Right ventricle myocardium inferior (tissue), 1 donor: Measurements from ENCODE around the gene VGLL4. TPM values are rescaled to one million over a fixed set of nuclear protein-coding genes. Genes with fewer than 3 reads are reported as not detected.
A peak's percentile ranks its signal among the peaks of the same experiment; 100 is the strongest.

Experiments used
- ATAC-seq: fragments of 200-7000 bp; cut with Tn5 transposase; one replicate; pipeline ENCODE4 v1.9.1; 2020; ENCODE audit warnings: mild to moderate bottlenecking, moderate library complexity
- DNase-seq: peaks from one replicate; pipeline ENCODE4 v3.0.0; 2021; ENCODE audit errors: missing footprints
- intact Hi-C: fragments of 100-400 bp; cut with DNase I; formaldehyde crosslinking; loops from one replicate; pipeline ENCODE4 v1.11.0; 2022
- total RNA-seq: library from RNA; stranded (reverse); fragmentation: NEBNext Ultra II Directional; extraction: Animal tissue kit (Norgen Biotek cat#: 25700); gene quantifications from one replicate; pipeline ENCODE4 v1.2.1, GENCODE V29; 2021
- donor health status: DM: no; HTN: yes; CAD: no; lungs with severe emphysema.

The VGLL4 gene
- total RNA-seq, 1 donor from 2014 or later = 26.8 TPM

DNA sequence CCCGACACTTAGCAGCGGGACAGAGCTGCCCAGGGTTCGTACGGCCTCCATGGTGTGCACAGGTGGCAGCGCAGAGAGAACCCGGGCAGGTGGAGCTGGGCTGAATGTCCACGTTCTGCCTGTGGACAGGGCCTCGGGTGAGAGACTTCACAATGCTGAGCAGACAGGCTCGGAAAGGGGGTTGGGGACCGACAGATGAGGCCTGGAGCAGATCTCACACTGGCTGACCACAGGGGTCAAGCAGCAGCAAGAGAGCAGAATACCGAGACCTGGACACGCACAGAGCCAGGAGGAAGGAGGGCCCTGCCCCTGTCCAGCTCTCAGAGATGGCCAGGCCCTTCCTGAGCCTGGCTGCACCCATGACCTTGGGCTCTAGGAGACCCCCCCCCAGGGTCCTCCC lies 83.0 kb downstream of the VGLL4 start:
- no peak for ATAC-seq
- intact Hi-C loops = loop anchor here (10.0 kb wide), 1 partner anchor 176 kb away; no protein-coding TSS in a partner anchor
- DNase-seq = no peak

DNA sequence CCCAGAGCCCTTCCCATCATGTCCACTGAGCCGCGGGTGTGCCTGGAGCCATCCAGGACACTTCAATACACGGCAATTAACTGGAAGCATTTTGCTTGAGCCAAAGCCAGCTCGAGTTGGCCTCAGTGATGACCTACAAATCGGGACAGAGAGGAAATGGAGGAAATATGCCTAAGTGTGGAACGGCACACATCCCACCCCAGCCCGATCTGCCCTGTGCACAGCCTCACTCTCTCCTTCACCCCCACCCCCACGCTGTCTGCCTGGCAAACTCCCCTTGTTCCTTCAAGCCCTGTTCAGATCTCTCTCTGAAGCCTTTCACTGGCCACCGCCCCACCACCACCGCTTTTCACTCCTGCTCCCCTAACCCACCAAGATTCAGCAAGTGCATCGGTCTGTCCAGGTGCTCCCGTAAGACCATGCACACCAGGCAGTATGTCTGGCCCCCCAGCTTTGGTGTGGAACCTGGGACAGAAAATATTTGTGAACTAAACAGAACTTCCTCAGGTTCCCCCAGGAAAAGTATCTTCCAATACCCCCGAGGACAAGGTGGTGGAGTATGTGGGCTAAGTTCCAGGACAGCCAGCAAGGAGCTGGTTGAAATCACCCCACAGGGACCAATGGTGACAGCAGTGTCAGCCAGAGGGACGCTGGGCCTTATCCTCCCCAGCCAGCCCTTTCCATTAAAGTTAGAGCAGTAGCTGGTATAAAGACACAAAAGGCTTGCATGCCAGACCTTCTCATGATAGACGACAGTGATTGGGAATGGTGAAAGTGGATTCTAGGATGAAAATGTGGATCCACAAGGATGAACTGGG lies 83.7 kb downstream of the VGLL4 start:
- ATAC-seq (peak; percentile 51), DNase-seq (no peak)
- intact Hi-C loops = loop anchor here (10.0 kb wide), 1 partner anchor 175 kb away; no protein-coding TSS in a partner anchor

DNA sequence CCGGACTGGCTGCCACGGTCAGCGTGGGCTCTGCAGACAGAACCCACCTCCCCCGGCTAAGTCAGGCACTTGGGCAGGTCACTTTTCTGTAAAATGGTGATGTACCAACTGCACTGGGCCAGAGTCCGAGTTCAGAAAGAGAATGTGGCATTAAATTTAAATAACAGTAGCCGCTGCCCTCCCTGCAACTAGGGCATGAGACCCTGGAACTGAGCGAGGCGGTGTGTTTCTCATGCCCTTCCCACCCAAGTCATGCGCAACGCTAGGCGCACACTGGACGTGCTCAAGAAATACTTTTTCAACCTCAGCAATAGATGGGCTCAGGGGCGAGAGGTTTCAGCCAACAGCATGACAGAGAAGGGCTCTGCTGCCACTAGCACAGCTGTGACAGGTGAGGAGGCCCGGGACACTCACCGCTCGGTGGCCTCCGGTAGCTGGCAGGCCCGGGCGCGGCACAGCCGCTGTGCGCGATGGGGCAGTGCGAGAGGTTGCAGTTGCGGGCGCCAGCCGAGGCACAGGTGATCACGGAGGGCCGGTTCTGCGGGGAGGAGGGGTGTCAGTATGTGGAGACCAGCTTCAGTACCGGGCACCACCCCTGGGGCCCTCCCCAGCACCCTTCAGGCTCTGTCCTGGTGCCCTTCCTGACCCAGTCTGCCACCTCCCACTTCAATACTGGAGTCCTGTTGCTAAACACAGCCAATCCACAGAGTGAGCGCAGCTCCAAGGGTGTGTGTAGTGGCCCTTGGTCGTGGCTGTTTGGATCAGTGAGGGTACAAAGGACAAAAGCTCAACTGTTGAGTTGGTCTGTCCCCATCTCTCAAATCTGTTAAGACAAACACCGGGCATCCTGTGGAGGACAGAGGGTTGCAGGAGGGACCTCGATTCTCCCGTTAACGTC lies 84.5 kb downstream of the VGLL4 start:
- intact Hi-C loops = no loop called here
- DNase-seq (no peak), ATAC-seq (peak; percentile 11)

DNA sequence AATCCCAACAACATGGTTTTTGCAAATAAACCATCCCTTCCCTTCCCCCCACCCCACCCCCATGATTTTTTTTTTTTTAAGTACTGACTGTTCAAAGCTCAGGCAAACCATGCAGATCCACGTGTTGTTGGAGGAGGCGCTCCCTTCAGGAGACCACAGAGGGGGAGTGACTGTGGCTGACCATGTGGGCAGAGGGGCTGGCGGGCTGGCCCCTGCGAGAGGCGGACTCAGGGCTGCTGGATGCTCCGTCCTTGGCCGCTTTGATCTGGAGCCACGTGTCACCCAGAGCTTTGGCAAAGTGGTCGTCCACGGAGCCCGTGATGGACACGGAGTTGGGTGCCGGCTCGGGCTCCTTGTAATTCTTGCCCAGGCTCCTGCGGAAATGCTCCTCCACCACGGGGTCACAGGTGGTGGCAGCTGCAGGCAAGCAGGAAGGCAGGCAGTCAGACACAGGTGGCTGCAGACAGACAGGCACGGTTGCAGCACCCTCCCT lies 85.3 kb downstream of the VGLL4 start:
- DNase-seq = no peak
- no peak for ATAC-seq
- intact Hi-C loops = no loop called here

DNA sequence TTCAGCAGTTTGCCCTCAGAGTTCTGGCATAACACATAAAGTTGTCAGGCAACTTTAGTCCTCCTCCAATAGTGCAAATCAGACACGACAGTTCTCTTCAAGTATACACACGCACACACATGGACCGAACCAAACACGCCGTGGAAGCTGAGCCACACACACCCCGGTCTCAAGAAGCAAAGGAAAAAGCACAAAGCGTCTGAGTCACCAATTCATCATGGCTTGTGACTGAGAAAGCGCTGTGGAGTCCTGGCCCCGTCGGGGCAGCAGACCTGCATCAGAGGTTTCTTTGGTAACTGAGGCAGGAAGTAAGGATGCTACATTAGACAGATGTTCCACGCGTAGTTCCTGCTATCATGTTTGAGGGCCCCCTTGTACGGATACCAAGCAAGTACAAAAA lies 85.7 kb downstream of the VGLL4 start:
- no peak for DNase-seq
- intact Hi-C loops = no loop called here
- no peak for ATAC-seq

DNA sequence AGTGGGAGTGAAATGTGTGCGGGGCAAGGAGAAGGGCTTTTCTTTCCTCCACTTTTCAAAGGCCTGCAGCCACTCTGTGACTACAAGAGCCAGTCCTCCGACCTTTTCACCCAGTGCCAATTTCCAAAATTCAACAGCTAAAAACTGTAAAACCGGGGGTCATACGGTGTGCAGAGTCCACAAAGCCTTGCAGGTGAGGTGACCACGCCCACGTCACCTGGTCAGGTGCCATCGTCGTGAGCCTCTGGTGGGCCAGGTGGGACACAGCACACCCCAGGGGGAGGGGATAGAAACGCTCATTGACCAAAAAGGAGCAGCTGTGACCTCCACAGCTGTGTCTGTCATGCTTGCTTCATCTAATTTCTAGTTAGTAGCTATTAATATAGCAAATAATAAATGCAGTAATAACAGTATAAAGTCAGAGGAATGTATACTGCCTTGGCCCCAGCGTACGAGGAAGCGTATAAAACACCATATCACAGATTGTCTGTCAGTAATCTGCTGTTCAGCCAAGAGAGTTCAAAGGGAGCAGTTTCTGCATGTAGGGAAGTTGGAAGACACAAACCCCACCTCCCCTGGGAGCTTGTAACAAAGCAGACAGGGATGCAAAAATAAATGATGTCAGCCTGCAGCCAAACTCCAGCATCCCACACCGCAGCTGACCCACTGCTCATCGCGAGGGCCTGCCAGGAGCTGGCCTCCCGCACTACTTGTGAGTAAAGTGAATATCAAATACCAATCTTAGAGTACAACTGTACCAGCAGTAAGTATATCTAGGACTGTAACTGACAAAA lies 86.7 kb downstream of the VGLL4 start:
- DNase-seq = no peak
- peak; percentile 8 for ATAC-seq
- intact Hi-C loops = no loop called here

DNA sequence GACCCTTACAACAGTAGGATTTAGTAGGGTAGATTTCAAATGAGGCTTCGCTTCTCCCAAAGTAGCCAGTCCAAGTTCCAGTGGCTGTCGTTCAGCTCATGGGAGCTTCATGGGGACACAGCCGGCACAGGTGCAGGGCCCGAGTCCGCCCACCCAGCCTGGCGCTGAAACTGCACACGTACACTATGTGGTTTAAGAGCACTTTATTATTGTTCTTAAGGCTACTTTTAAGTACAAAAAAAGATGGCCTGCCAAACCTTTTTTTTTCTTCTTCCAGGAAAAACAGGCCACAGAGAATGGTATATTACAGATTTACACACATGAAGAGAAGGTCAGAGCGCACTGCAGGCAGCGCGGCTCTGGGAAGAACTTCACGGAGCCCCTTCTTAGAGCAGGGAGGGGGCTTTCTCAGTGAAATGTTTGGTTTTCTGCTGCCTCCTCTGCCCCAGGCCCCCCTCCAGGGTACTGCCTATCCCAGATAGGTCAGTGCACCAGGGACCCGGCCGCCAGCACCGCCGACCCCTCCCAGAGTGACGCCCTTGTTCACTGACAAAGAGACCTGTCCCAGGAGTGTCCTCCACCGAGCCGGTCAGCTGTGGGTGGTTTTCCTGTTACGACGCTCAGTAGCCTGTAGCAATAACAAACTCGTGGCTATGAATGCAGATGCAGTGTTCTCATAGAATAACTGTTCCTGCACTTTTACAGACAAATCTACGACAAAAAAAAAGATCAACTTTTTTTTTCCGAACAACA lies 87.7 kb downstream of the VGLL4 start:
- DNase-seq (no peak), ATAC-seq (no peak)
- intact Hi-C loops = no loop called here

DNA sequence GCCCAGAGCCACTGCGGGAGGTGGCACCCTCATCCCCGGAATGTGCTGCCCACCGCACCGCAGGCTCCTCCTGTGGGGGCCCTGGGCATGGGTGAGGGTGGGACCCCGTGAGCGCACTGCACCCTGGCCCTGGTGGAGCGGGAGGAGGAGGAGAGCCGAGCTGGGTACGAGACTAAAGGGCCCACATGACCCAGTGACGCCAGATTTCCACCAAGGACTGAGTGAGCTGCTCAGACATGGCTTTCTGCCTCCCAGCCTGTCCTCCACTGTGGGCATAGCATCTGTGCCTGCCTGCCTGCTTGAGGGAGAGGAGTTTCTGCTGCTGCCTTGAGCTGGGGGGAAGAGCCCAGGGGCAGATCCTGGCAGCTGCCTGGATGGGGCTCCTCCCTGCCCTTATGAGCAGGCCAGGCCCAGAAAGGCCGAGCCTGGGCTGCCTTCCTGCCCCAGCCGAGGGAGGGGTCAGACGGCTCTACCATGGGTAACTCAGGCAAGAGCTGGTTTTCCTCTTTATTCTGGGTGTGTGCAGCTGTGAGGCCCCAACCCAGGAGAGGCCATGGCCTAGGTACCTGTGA lies 88.4 kb downstream of the VGLL4 start:
- ATAC-seq (no peak), DNase-seq (no peak)
- intact Hi-C loops = no loop called here

DNA sequence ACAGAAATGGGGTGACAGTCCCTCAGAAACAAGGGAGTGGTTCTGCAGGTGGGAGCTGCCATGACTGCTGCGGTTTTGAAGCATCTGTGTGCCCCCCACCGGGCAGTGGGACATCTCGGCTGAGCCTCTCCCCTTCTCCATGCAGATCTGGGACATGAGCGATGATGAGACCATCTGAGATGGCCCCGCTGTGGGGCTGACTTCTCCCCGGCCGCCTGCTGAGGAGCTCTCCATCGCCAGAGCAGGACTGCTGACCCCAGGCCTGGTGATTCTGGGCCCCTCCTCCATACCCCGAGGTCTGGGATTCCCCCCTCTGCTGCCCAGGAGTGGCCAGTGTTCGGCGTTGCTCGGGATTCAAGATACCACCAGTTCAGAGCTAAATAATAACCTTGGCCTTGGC lies 89.0 kb downstream of the VGLL4 start:
- no peak for ATAC-seq
- no peak for DNase-seq
- intact Hi-C loops = no loop called here

DNA sequence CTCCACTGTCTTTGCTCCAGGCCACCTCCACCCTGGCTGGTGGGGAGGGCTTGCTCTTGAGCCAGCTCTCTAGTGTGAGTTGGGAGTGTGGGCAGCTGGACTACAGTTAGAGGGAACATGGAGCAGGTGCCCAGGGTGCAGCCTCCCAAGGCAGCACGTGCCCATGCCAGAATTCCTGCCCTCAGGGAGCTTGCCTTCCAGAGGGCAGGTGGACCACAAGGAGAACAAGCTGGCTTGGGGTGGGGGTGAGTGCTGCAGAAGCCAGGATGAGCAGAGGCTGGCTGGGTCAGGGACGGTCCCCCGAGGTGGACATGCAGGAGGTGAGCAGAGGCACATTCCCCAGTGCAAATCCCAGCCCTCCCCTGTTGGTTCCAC lies 89.5 kb downstream of the VGLL4 start:
- ATAC-seq (no peak), DNase-seq (no peak)
- intact Hi-C loops = no loop called here

DNA sequence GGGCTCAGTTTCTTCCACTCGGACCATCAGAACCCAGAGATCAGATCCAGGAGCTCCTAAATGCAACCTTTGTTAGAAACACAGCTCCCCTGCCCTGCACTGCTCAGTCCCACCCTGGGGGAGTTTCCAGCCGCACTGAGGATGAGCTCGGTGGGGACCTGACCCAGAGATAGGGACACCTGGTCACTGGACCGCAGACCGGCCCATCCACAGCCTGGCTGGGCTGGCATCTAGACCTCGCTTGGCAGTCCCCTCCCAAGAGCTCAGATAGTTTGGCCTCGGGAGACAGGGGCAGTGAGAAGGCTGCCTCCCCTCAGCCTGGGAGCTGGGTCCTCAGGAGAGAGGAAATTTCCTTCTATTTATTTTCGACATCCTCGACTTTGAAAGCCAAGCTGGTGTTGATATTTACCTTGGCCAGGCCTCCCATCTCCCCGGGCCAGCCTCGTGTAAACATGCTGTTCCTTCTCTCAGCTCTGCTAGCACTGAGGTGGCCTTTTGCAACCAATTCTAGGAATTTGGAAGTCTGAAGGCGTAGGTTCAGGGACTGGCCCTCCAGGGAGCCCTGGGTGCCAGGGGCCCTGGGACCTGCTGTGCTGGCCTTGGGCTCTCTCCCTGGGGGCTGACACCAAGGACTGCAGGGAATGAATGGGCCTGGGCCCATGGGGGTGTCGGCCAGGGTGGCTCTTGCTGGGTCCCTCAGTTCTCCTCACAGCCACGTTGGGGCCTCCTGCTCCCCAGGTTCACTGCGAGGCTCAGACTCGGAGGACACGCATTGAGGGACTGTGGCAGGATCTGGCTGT lies 90.1 kb downstream of the VGLL4 start:
- intact Hi-C loops = no loop called here
- DNase-seq (no peak), ATAC-seq (peak; percentile 67)

DNA sequence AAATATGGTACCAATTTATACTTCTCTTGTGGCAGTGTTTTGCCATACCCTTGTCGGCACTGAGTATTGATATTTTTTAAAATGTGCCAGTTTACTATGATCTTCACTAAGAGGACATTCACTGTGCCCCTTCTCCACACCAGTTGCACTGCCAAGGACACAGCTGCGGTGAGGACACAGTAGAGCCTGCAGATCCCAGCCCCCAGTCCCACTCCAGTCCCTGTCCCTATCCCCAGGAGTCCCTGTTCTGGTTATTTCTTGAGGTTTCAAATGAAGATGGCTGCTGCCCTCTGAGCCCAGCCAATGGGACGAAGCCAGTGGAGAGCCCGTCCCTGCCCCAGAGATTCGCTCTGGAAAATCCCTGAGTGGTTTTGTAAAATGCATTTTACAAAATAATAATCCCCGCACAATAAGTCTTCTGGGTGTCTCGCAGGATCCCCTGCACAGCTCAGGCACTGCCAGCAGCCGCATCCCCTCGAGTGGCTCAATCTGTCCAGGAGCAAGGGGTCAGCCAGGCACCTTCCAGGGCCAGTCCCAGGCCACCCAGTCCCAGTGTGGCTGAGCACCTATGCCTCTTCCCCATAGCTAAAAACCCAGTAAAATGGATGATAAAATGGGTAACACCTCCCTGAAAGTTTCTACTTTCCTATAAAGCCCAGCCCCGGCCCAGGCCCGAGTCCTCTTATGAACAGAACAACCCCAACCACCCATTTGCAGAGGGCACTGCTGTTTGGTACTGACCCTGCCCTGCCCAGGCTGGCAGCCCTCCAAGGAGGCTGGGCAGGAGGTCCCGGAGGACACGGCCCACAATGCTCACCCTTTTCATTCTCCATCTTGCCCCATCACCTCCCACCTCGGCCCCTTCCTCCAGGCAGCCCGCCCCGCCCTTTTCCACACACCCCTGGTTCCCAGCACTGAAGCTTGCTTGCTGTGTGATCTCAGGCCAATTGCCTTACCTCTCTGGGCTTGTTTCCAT lies 91.1 kb downstream of the VGLL4 start:
- DNase-seq = no peak
- no peak for ATAC-seq
- intact Hi-C loops = no loop called here

DNA sequence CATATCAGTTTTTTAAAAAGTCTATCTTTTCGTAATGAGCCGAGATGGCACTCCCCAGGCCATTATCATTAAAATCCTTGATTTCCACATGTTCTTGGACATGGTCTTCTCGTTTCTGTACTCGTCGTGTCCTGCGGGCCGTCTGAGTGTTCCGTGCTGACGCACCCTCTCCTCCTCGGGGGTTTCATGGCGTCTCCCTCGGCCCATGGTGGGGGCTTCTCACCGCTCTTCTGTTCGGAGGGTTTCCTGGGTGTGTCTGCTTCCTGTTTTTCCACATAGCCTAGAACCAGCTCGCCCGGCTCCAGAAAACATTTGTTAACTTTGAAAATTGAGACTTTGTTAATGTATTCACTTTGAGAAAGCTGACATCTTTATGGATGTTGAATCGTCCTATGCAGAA lies 92.7 kb downstream of the VGLL4 start:
- ATAC-seq (no peak), DNase-seq (no peak)
- intact Hi-C loops = no loop called here

DNA sequence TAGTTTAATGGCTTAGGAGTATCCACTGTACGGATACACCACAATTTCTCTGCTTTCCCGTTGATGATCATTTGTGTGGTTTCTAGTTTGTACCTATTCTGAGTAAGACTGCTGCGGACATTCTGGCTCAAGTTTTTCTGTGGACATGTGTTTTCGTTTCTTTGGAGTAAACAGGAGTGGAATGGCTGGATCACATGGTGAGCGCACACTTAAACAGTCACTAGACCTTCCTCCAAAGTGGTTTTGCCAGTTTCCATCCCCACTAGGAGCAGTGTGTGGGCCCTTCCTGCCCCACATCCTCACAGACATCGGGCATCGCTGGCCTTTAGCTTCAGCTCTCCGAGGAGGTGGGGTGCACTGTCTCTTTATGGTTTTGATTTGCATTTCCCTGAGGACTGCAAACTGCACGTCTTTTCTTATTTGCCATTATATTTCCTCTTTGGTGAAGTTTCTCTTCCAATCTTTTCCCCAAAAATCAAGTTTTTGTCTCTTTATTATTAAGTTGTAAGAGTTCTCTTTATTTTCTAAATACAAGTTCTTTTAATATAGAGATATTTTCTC lies 94.1 kb downstream of the VGLL4 start:
- DNase-seq (no peak), ATAC-seq (no peak)
- intact Hi-C loops = no loop called here

DNA sequence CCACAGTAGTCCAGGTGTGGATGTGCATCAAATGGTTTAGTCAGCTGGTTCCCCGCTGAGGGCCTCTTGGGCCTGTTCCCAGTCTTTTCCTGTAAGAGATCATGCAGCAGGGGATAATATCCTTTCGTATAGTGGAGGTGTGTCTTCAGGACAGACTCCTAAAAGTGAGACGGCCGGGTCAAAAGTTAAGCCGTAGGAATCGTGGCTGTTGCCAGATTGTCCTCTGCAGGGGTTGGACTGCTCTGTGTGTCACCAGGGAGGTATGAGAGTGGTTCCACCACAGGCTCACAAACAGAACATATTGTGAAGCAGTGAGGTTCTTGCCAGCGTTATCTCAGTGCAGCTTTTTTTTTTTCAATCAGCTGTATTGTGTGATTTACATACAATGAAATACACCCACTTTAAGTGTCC lies 95.0 kb downstream of the VGLL4 start:
- intact Hi-C loops = no loop called here
- no peak for ATAC-seq
- DNase-seq = peak; percentile 8

DNA sequence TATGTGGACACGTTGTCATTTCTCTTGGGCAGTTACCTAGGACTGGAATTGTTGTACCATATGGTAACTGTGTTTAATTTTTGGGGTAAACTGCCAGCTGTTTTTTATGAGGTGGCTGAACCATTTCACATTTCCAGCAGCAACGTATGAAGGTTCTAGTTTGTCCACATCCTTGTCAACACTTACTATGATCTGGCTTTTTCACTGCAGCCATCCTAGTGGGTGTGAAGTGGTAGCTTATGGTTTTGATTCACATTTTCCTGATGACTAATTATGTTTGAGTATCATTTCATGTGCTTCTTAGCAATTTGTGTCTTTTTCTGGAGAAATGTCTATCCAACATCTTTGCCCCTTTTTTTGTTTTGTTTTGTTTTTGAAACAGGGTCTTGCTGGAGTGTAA lies 96.2 kb downstream of the VGLL4 start:
- intact Hi-C loops = no loop called here
- DNase-seq = no peak
- ATAC-seq = no peak
